NT2/D1 (cell line): ENCODE results near the gene BAD.

Experiments
- YY1 ChIP-seq: IDR thresholded peaks from 2 replicates; pipeline ENCODE4 v1.6.1; 2011; ENCODE audit not compliant: insufficient read length, insufficient read depth
- ZNF274 ChIP-seq: IDR thresholded peaks from 2 replicates; pipeline ENCODE4 v1.6.1; 2011; ENCODE audit warnings: mild to moderate bottlenecking, low read depth, low read length

DNA sequence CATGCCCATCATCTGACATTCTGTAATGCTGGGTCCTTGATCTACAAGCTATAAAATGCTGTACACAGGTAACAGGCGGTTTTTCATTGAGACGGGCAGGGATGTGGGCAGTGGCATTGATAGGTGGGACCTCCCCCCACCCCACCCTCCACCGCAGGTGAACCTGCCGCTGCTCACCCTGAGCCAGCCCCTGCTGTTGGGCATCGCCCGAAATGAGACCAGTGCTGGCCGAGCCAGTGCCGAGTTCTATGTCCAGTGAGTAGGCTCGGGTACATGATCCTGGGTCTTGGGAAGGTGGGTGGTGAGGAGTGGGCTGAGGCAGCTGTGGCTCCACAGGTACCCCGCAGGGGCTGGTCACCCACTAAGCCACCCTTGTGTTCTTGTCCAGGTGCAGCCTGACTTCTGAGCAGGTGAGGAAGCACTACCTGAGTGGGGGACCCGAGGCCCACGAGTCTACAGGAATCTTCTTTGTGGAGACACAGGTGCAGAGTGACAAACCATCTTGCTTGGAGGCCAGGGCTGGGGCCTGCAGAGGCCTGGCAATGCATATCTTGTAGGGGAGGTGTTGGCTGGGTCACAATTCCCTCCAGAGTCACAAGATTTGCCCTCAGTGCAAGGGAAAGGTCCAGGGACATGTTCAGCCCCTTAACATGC, 55.2 kb downstream of the BAD start:
- TF ChIP-seq YY1: no peak
- TF ChIP-seq ZNF274: no peak
